Stimulated activated naive CD8-positive, alpha-beta T cell treated with anti-CD3 and anti-CD28 coated beads, Interleukin-15, Interleukin-2, amounts not matched to agents 100 ng/mL and 50 ng/mL, for 24 hours (primary cell): ENCODE measurements around the gene PPIH.
A peak's percentile ranks its signal among the peaks of the same experiment; 100 is the strongest.
"Not testable (repeated sequence)": the region's sequence is repeated elsewhere in the genome, so short reads cannot be mapped to it uniquely, and the experiment has no call there.

Experiments
- H3K27ac Mint-ChIP-seq: one replicate; pipeline ENCODE4 v1.8.0; 2021; ENCODE audit warnings: mild to moderate bottlenecking, mixed read lengths
- H3K27me3 Mint-ChIP-seq: one replicate; pipeline ENCODE4 v1.8.0; 2021; ENCODE audit warnings: mixed read lengths
- H3K36me3 Mint-ChIP-seq: one replicate; pipeline ENCODE4 v1.8.0; 2021; ENCODE audit warnings: low read depth, mixed read lengths
- H3K4me1 Mint-ChIP-seq: one replicate; pipeline ENCODE4 v1.8.0; 2021; ENCODE audit warnings: low read depth, mixed read lengths
- H3K4me3 Mint-ChIP-seq: one replicate; pipeline ENCODE4 v1.8.0; 2021; ENCODE audit warnings: mild to moderate bottlenecking, mixed read lengths
- H3K9me3 Mint-ChIP-seq: one replicate; pipeline ENCODE4 v1.8.0; 2021; ENCODE audit warnings: mixed read lengths

Gene PPIH

DNA sequence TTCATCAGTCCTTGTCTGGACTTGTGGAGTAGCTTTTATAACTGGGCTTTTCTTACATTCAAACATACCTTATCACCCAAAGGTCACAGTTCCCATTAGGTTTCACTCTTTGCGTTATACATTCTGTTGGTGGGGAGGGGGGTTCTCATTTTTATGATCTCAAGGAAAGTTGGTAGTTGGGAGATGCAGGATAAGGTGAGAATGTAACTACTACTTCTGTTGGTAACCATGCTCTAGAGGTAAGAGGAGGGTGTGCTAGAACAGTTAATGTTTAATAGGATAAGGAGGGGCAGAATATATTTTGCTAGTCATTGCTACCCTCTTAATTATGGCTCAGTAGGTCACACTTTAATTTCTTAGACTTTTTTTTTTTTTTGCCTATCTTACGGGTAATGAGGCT is 34.7 kb downstream of the PPIH start:
- H3K9me3 Mint-ChIP-seq = no peaks in the 10 kb centered on the region
- H3K27ac Mint-ChIP-seq = peak overlapping the region; percentile 82
- peak overlapping the region; percentile 20 for H3K4me3 Mint-ChIP-seq
- H3K4me1 Mint-ChIP-seq = peaks cover 73% of the 10 kb centered on the region
- H3K36me3 Mint-ChIP-seq = peaks cover 94% of the 10 kb centered on the region
- H3K27me3 Mint-ChIP-seq = no peaks in the 10 kb centered on the region

- Mint-ChIP-seq H3K4me3 (no peak overlapping the region), H3K27ac (peak overlapping the region; percentile 40), H3K36me3 (peaks cover 97% of the 10 kb centered on the region), H3K27me3 (no peaks in the 10 kb centered on the region), H3K4me1 (peaks cover 36% of the 10 kb centered on the region), H3K9me3 (no peaks in the 10 kb centered on the region)
Observed at GRCh38 chr1:42698081-42698813, 40.0 kb downstream of the PPIH start.

DNA sequence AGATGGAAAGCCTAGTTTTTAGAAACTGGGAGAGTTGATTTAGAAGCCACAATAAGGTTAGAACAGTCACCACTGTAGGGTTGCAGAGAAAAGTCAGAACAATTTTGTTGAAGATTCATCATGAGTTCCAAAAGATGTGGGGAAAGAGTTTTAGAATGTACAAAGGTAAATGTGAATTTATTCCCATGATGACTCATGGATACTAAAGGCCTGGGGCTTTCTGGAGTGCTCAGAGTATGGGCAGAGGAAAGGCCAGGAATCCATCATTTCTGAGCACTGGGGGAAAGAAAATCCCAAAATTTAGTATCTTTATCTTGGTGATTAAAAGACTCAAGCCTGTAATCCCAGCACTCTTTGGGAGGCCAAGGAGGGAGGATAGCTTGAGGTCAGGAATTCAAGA is 41.8 kb downstream of the PPIH start:
- peaks cover 97% of the 10 kb centered on the region for H3K36me3 Mint-ChIP-seq
- peaks cover 24% of the 10 kb centered on the region for H3K4me1 Mint-ChIP-seq
- no peak overlapping the region for H3K27ac Mint-ChIP-seq
- no peak overlapping the region for H3K4me3 Mint-ChIP-seq
- no peaks in the 10 kb centered on the region for H3K27me3 Mint-ChIP-seq
- no peaks in the 10 kb centered on the region for H3K9me3 Mint-ChIP-seq

- H3K36me3 Mint-ChIP-seq = peaks cover 90% of the 10 kb centered on the region
- no peak overlapping the region for H3K27ac Mint-ChIP-seq
- peaks cover 6% of the 10 kb centered on the region for H3K4me1 Mint-ChIP-seq
Observed at GRCh38 chr1:42703888-42704464, 45.8 kb downstream of the PPIH start.

DNA sequence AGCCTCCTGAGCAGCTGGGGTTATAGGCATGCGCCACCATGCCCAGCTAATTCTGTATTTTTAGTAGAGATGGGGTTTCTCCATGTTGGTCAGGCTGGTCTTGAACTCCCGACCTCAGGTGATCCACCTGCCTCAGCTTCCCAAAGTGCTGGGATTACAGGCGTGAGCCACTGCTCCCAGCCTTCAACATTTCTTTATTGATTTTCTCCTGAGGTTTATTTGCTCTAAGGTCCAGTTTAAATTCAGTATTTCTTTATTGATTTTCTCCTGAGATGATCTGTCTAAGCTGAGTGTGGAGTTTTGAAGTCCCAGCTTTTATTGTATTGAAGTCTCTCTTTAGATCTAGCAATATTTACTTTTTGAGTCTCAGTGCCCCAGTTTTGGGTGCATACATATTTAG is 54.6 kb downstream of the PPIH start:
- Mint-ChIP-seq H3K9me3 (peaks cover 22% of the 10 kb centered on the region), H3K36me3 (peaks cover 91% of the 10 kb centered on the region)
- H3K27me3 Mint-ChIP-seq, H3K27ac Mint-ChIP-seq, H3K4me3 Mint-ChIP-seq, H3K4me1 Mint-ChIP-seq: not testable (repeated sequence)

More at GRCh38 chr1:42703888-42704464, 45.8 kb downstream of the PPIH start:
- Mint-ChIP-seq H3K27me3 (no peaks in the 10 kb centered on the region), H3K4me3 (no peak overlapping the region), H3K9me3 (no peaks in the 10 kb centered on the region)

DNA sequence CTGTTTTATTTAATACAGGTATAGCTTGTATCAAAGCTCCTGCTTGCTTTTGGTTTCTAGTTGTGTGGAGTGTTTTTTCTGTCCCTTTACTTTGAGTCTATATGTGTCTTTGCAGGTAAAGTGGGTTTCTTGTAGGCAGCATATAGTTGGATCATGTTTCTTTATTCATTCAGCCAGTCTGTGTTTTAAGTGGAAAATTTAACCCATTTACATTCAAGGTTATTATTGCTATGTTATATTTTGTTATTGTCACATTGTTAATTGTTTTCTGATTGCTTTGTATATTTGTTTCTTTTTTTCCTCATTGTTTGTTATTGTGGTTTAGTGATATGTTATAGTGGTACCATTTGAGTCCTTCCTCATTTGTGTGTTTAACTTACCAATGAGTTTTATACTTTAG is 55.1 kb downstream of the PPIH start:
- H3K27me3 Mint-ChIP-seq = no peaks in the 10 kb centered on the region

DNA sequence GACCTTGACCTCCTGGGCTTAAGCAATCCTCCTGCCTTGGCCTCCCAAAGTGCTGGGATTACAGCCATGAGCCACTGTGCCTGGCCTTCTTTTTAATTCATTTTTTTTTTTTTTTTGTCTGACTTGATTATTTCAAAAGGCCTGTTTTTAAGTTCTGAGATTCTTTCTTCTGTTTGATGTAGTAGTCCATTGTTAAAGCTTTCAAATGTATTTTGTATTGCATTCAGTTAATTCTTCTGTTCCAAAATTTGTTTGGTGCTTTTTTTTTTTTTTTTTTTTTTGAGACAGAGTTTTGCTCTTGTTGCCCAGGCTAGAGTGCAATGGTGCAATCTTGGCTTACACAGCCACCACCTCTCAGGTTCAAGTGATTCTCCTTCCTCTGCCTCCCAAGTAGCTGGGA is 56.2 kb downstream of the PPIH start:
- H3K27me3 Mint-ChIP-seq, H3K27ac Mint-ChIP-seq: not testable (repeated sequence)
- peaks cover 21% of the 10 kb centered on the region for H3K9me3 Mint-ChIP-seq

More for the DNA sequence above, 55.1 kb downstream of the PPIH start:
- no peak overlapping the region for H3K4me3 Mint-ChIP-seq
- no peak overlapping the region for H3K27ac Mint-ChIP-seq
- H3K36me3 Mint-ChIP-seq = peaks cover 86% of the 10 kb centered on the region
- peaks cover 22% of the 10 kb centered on the region for H3K9me3 Mint-ChIP-seq
- peaks cover 7% of the 10 kb centered on the region for H3K4me1 Mint-ChIP-seq

DNA sequence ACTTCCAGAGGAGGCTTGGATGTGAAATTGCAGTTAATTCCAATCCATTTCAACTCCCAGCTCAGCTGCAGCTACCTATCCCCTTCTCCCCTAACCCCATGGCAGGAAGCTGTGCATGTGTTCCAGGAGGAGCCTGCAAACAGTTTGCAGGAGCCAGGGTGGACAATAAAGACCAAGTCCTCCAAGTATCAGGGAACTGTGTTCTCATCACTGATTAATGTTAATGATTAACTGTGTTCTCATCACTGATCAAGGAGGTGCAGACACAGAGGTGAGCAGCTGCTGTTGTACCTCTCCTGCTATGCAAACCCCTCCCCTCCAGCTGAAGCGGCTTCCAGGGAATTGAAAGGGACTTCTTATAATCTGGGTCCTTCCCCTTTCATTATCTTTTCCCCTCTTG is 62.6 kb downstream of the PPIH start:
- no peaks in the 10 kb centered on the region for H3K9me3 Mint-ChIP-seq
- no peaks in the 10 kb centered on the region for H3K27me3 Mint-ChIP-seq
- peaks cover 16% of the 10 kb centered on the region for H3K36me3 Mint-ChIP-seq
- no peak overlapping the region for H3K27ac Mint-ChIP-seq
- H3K4me1 Mint-ChIP-seq = no peaks in the 10 kb centered on the region
- no peak overlapping the region for H3K4me3 Mint-ChIP-seq

More for the DNA sequence above, 56.2 kb downstream of the PPIH start:
- not testable (repeated sequence) for H3K4me3 Mint-ChIP-seq, H3K4me1 Mint-ChIP-seq
- H3K36me3 Mint-ChIP-seq = peaks cover 77% of the 10 kb centered on the region

GRCh38 chr1:42721926-42722325 is 63.7 kb downstream of the PPIH start:
- H3K4me3 Mint-ChIP-seq = no peak overlapping the region
- H3K9me3 Mint-ChIP-seq = no peaks in the 10 kb centered on the region
- H3K36me3 Mint-ChIP-seq = peaks cover 9% of the 10 kb centered on the region
- H3K27me3 Mint-ChIP-seq = no peaks in the 10 kb centered on the region
- H3K27ac Mint-ChIP-seq = no peak overlapping the region
- H3K4me1 Mint-ChIP-seq = no peaks in the 10 kb centered on the region

DNA sequence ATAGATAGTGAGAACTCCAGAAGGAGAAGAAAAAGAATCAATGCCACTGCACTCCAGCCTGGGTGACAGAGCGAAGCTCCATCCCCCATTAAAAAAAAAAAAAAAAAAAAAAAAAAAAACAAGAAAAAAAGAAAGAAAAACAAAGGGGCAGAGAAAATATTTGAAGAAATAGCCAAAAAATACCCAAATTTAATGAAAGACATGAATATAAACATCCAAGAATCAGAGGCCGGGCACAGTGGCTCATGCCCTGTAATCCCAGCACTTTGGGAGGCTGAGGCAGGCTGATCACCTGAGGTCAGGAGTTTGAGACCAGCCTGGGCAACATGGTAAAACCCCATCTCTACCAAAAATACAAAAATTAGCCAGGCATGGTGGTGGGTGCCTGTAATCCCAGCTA is 64.2 kb downstream of the PPIH start:
- H3K27me3 Mint-ChIP-seq, H3K36me3 Mint-ChIP-seq, H3K27ac Mint-ChIP-seq, H3K4me3 Mint-ChIP-seq, H3K4me1 Mint-ChIP-seq, H3K9me3 Mint-ChIP-seq: not testable (repeated sequence)

DNA sequence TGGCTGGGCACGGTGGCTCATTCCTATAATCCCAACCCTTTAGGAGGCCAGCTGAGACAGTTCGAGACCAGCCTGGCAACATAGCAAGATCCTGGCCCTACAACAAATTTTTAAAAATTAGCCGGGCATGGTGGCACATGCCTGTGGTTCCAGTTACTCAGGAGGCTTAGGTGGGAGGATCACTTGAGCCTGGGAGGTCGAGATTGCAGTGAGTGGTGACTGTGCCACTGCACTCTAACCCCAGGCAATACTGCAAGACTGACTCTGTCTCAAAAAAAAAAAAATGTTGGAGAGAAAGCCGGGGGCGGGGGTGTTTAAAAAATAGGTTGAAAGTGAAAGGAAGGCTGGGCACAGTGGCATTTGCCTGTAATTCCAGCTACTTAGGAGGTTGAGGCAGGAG is 65.3 kb downstream of the PPIH start:
- Mint-ChIP-seq H3K27me3 (no peaks in the 10 kb centered on the region), H3K36me3 (no peaks in the 10 kb centered on the region), H3K27ac (no peak overlapping the region), H3K9me3 (no peaks in the 10 kb centered on the region), H3K4me3 (no peak overlapping the region), H3K4me1 (no peaks in the 10 kb centered on the region)

GRCh38 chr1:42725820-42726219 is 67.6 kb downstream of the PPIH start:
- not testable (repeated sequence) for H3K27me3 Mint-ChIP-seq, H3K4me1 Mint-ChIP-seq, H3K9me3 Mint-ChIP-seq, H3K4me3 Mint-ChIP-seq, H3K36me3 Mint-ChIP-seq, H3K27ac Mint-ChIP-seq
